HL-60 (cell line): ENCODE results near the gene DCDC1.

Experiments
- DNase-seq, 2 experiments: peaks; one replicate each; pipeline ENCODE4 v3.0.0-alpha.2; 2010 to 2020; ENCODE audit warnings: low read depth in 1 of 2, low spot score in 1 of 2
- H3K27ac ChIP-seq: fragments of 250-450 bp; sonication (Bioruptor Pico); replicated peaks from 2 replicates; pipeline ENCODE4 v1.5.1; 2020; ENCODE audit warnings: mild to moderate bottlenecking, moderate library complexity
- H3K27me3 ChIP-seq: fragments of 250-450 bp; sonication (Bioruptor Pico); 2 replicates; pipeline ENCODE4 v1.5.1; 2021; ENCODE audit warnings: mild to moderate bottlenecking, moderate library complexity; ENCODE audit not compliant: insufficient read depth, poor library complexity, severe bottlenecking
- H3K4me3 ChIP-seq: replicated peaks from 2 replicates; pipeline ENCODE4 v1.5.1; 2011; ENCODE audit warnings: mild to moderate bottlenecking, control low read depth, low read length; ENCODE audit not compliant: insufficient read depth
- GABPA ChIP-seq: IDR thresholded peaks from 2 replicates; pipeline ENCODE4 v1.6.1; 2012; ENCODE audit warnings: low read depth
- POLR2AphosphoS5 ChIP-seq: IDR thresholded peaks from 2 replicates; pipeline ENCODE4 v1.6.1; 2012; ENCODE audit warnings: low read depth
- SPI1 ChIP-seq: IDR thresholded peaks from 2 replicates; pipeline ENCODE4 v1.6.1; 2012; ENCODE audit warnings: low read depth, mild to moderate bottlenecking, borderline replicate concordance
- TF ChIP-seq, protein P1 (sequence below): IDR thresholded peaks from one replicate; pipeline ENCODE4 v1.5.1; 2011; ENCODE audit warnings: low read length, control low read depth, inconsistent platforms; ENCODE audit not compliant: insufficient read depth
- TF ChIP-seq, protein P2 (sequence below): IDR thresholded peaks from 2 replicates; pipeline ENCODE4 v1.6.1; 2012; ENCODE audit warnings: low read depth; ENCODE audit not compliant: insufficient replicate concordance

Gene DCDC1

DNA sequence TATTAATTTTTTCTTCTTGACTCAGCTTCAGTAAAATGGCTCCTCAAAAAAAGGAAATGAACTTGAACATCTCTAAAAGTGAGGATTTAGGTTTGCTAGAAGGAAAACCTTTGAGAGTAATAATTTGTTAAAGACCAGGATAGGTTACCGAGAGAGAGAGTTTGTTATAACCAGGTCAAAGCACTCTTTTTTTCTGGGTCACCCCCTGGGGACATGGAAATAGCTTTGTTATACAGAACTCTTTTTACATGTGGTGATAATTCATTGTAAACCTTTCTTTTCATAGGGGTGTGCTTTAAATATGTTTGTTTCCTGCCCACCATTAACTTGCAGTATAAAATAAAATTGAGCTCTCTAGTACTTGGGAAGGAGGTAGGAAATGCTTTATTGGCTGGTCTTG lies 47.8 kb upstream of the DCDC1 start:
- H3K4me3 ChIP-seq, result no peak overlapping the region
- H3K27ac ChIP-seq, result no peak overlapping the region
- no peaks in the 10 kb centered on the region for H3K27me3 ChIP-seq
- no peak for DNase-seq
- TF ChIP-seq, protein P1, sequence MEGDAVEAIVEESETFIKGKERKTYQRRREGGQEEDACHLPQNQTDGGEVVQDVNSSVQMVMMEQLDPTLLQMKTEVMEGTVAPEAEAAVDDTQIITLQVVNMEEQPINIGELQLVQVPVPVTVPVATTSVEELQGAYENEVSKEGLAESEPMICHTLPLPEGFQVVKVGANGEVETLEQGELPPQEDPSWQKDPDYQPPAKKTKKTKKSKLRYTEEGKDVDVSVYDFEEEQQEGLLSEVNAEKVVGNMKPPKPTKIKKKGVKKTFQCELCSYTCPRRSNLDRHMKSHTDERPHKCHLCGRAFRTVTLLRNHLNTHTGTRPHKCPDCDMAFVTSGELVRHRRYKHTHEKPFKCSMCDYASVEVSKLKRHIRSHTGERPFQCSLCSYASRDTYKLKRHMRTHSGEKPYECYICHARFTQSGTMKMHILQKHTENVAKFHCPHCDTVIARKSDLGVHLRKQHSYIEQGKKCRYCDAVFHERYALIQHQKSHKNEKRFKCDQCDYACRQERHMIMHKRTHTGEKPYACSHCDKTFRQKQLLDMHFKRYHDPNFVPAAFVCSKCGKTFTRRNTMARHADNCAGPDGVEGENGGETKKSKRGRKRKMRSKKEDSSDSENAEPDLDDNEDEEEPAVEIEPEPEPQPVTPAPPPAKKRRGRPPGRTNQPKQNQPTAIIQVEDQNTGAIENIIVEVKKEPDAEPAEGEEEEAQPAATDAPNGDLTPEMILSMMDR, result no peak

DNA sequence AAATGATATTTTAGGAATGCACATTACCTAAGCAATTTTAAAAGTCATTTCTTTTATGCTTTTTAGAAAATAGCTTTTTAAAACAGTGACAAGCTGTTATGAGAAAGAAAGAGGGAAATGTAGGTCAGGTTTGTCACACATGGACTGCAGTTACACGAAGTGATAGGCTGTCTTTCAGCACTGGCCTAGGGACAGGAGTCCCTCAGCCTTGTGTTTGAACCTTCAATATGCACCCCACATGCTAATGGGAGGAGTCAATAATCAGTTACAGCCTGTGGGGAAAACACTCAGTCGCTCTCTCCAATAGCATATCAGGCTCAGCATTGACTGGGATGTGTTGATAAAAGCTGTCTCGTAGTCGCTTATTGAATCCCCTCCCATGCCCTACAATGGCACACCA lies 45.9 kb upstream of the DCDC1 start:
- TF ChIP-seq SPI1 (no peak), POLR2AphosphoS5 (no peak), GABPA (no peak)
- TF ChIP-seq, protein P2, sequence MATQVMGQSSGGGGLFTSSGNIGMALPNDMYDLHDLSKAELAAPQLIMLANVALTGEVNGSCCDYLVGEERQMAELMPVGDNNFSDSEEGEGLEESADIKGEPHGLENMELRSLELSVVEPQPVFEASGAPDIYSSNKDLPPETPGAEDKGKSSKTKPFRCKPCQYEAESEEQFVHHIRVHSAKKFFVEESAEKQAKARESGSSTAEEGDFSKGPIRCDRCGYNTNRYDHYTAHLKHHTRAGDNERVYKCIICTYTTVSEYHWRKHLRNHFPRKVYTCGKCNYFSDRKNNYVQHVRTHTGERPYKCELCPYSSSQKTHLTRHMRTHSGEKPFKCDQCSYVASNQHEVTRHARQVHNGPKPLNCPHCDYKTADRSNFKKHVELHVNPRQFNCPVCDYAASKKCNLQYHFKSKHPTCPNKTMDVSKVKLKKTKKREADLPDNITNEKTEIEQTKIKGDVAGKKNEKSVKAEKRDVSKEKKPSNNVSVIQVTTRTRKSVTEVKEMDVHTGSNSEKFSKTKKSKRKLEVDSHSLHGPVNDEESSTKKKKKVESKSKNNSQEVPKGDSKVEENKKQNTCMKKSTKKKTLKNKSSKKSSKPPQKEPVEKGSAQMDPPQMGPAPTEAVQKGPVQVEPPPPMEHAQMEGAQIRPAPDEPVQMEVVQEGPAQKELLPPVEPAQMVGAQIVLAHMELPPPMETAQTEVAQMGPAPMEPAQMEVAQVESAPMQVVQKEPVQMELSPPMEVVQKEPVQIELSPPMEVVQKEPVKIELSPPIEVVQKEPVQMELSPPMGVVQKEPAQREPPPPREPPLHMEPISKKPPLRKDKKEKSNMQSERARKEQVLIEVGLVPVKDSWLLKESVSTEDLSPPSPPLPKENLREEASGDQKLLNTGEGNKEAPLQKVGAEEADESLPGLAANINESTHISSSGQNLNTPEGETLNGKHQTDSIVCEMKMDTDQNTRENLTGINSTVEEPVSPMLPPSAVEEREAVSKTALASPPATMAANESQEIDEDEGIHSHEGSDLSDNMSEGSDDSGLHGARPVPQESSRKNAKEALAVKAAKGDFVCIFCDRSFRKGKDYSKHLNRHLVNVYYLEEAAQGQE, result no peak
- TF ChIP-seq, protein P1, result no peak
- Histone ChIP-seq H3K27me3 (no peaks in the 10 kb centered on the region), H3K4me3 (no peak overlapping the region), H3K27ac (no peak overlapping the region)
- DNase-seq, result no peak

DNA sequence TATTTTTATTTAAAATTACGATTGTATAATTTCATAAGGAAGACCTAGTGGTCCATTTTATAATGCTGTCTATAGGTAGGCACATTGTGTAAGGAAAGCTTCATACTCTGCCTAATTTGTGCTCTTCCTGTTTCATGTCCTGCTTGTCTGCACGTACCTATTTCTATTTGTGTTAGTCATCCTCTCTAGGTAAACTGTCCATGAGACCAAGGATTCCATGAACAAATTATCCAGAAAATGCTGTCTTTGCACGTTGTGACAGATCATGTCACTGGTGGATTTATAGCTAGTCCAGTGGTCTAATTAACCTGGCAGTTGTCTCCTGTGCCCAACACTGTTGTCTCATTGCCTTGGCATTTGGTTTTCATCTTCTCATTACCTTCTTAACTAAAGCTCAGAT lies 44.8 kb upstream of the DCDC1 start:
- Histone ChIP-seq H3K27ac (no peak overlapping the region), H3K4me3 (no peak overlapping the region), H3K27me3 (no peaks in the 10 kb centered on the region)
- TF ChIP-seq, protein P1, result no peak
- no peak for TF ChIP-seq SPI1
- TF ChIP-seq GABPA, result no peak
- no peak for TF ChIP-seq POLR2AphosphoS5
- TF ChIP-seq, protein P2, result no peak
- DNase-seq, result no peak

DNA sequence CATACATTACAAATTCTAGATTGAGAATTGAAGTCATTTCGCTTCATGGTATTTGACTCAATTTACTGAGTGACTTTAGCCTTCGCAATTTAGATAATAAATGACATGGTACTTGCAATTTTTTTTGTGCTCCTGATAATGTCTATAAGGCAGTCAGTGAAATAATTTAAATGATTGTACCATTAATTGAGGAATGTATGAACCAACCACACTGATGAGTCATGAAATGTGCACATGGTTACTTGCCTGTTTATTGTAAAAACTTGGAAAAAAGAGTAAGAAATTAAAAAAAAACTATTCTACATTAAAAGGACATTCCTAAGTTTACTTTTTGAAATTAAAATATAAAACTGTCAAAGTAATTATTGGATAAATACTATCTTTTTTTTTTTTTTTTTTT lies 43.4 kb upstream of the DCDC1 start:
- H3K27ac ChIP-seq, result no peak overlapping the region
- TF ChIP-seq, protein P2, result no peak
- TF ChIP-seq, protein P1, result no peak
- TF ChIP-seq GABPA, result no peak
- no peak for TF ChIP-seq POLR2AphosphoS5
- TF ChIP-seq SPI1, result no peak
- DNase-seq, result no peak
- H3K4me3 ChIP-seq, result no peak overlapping the region
- H3K27me3 ChIP-seq, result no peaks in the 10 kb centered on the region
